HCT116 (cell line): Measurements from ENCODE around the gene DPF3. TPM values are rescaled to one million over a fixed set of nuclear protein-coding genes. Genes with fewer than 3 reads are reported as not detected.

Experiments used
- ATAC-seq: fragments of 200-7000 bp; cut with Tn5 transposase; 2 replicates; pipeline ENCODE4 v1.9.1; 2020; ENCODE audit warnings: mild to moderate bottlenecking, moderate library complexity
- BruUV-seq: library from RNA; stranded (reverse); fragments of 400-500 nt; replicated peaks from 2 replicates; lab custom pipeline; 2021; lab: Mats Ljungman, UMichigan
- CTCF ChIA-PET: fragments of 300-600 bp; sonication (Branson Sonifier 250); formaldehyde crosslinking; loops from one replicate; lab custom pipeline; 2021; ENCODE audit warnings: antibody characterized with exemption; lab: Charles Lee
- POLR2A ChIA-PET: fragments of 300-600, 350-600 bp; sonication (Branson Sonifier 250); formaldehyde crosslinking; loops from one replicate; lab custom pipeline; 2021; ENCODE audit warnings: antibody characterized with exemption; lab: Charles Lee
- RAD21 ChIA-PET, 2 experiments: fragments of 300-600 bp; sonication (Branson Sonifier 250); formaldehyde crosslinking; loops; one replicate each; lab custom pipeline; 2023; ENCODE audit warnings: low total read pairs in 2 of 2; ENCODE audit not compliant: uncharacterized antibody in 2 of 2, unreplicated experiment in 2 of 2, low non-redundant PET in 1 of 2; lab: Charles Lee
- DNase-seq: peaks from one replicate; pipeline ENCODE4 v3.0.0-alpha.2; 2010; ENCODE audit warnings: low read depth, low spot score
- H2AFZ ChIP-seq: fragments of 200-600 bp; shearing (Covaris generic), sonication (generic); 2 replicates; pipeline ENCODE4 v1.6.1; 2017; ENCODE audit warnings: low read depth, mixed run types, mixed read lengths, antibody characterized with exemption, low read length; ENCODE audit not compliant: poor library complexity, severe bottlenecking
- H3K27ac ChIP-seq: 2 replicates; pipeline ENCODE4 v1.5.1; 2012; ENCODE audit warnings: low read depth, low read length
- H3K27me3 ChIP-seq: fragments of 200-600 bp; sonication (generic); 2 replicates; pipeline ENCODE4 v1.6.1; 2016; ENCODE audit warnings: mixed run types, low read length, mixed read lengths; ENCODE audit not compliant: insufficient read depth
- H3K36me3 ChIP-seq, 2 experiments: fragments of 200-500 bp in 1 of 2; fragments of 200-600 bp in 1 of 2; sonication (Bioruptor generic) in 1 of 2; sonication (generic) in 1 of 2; 2 replicates each; pipeline versions ENCODE4 v1.5.1 to v1.6.1; 2014 to 2016; ENCODE audit warnings: low read length in 2 of 2, inconsistent platforms in 1 of 2, mixed read lengths in 1 of 2, mixed run types in 1 of 2; ENCODE audit not compliant: insufficient read depth in 2 of 2, control insufficient read depth in 1 of 2
- H3K4me1 ChIP-seq, 2 experiments: fragments of 200-600 bp in 1 of 2; sonication (generic) in 1 of 2; 2 replicates each; pipeline versions ENCODE4 v1.5.1 to v1.6.1; 2012 to 2017; ENCODE audit warnings: low read length in 2 of 2, inconsistent platforms in 1 of 2, mild to moderate bottlenecking in 1 of 2, mixed read lengths in 1 of 2, mixed run types in 1 of 2, moderate library complexity in 1 of 2; ENCODE audit not compliant: insufficient read depth in 2 of 2, control insufficient read depth in 1 of 2
- H3K4me2 ChIP-seq: fragments of 200-600 bp; sonication (generic); 2 replicates; pipeline ENCODE4 v1.6.1; 2017; ENCODE audit warnings: mixed run types, low read length, mixed read lengths
- H3K4me3 ChIP-seq, 2 experiments: fragments of 200-600 bp in 1 of 2; sonication (generic) in 1 of 2; replicated peaks in 1 of 2; 2 replicates each; pipeline ENCODE4 v1.5.1; 2011 to 2016; ENCODE audit warnings: low read length in 2 of 2, control low read depth in 1 of 2, low read depth in 1 of 2, mild to moderate bottlenecking in 1 of 2, mixed read lengths in 1 of 2, mixed run types in 1 of 2
- H3K79me2 ChIP-seq: fragments of 200-600 bp; sonication (generic); 2 replicates; pipeline ENCODE4 v1.6.1; 2017; ENCODE audit warnings: mild to moderate bottlenecking, mixed run types, low read length, moderate library complexity, mixed read lengths; ENCODE audit not compliant: insufficient read depth
- H3K9ac ChIP-seq: fragments of 200-600 bp; sonication (generic); 2 replicates; pipeline ENCODE4 v1.6.1; 2016; ENCODE audit warnings: low read length, mixed read lengths
- H3K9me2 ChIP-seq: fragments of 200-600 bp; sonication (generic), shearing (Covaris generic); 2 replicates; pipeline ENCODE4 v1.6.1; 2017; ENCODE audit warnings: mixed run types, mild to moderate bottlenecking, moderate library complexity; ENCODE audit not compliant: insufficient read depth
- H3K9me3 ChIP-seq, 2 experiments: fragments of 200-500 bp in 1 of 2; fragments of 200-600 bp in 1 of 2; sonication (Bioruptor generic) in 1 of 2; sonication (generic) in 1 of 2; 2 replicates each; pipeline ENCODE4 v1.6.1; 2014 to 2017; ENCODE audit warnings: low read length in 2 of 2, mixed read lengths in 2 of 2, inconsistent platforms in 1 of 2, low read depth in 1 of 2, mild to moderate bottlenecking in 1 of 2, mixed run types in 1 of 2, moderate library complexity in 1 of 2; ENCODE audit not compliant: control insufficient read depth in 1 of 2, insufficient read depth in 1 of 2
- H4K20me1 ChIP-seq: fragments of 200-600 bp; sonication (generic), shearing (Covaris generic); 2 replicates; pipeline ENCODE4 v1.6.1; 2017; ENCODE audit warnings: mixed run types, mild to moderate bottlenecking, moderate library complexity; ENCODE audit not compliant: insufficient read depth
- CBX3 ChIP-seq: IDR thresholded peaks from 2 replicates; pipeline ENCODE4 v1.6.1; 2012; ENCODE audit warnings: low read depth
- CEBPB ChIP-seq: IDR thresholded peaks from 2 replicates; pipeline ENCODE4 v1.6.1; 2012; ENCODE audit warnings: low read depth
- ELF1 ChIP-seq: IDR thresholded peaks from 2 replicates; pipeline ENCODE4 v1.6.1; 2012; ENCODE audit warnings: low read depth, borderline replicate concordance
- EZH2 ChIP-seq: fragments of 200-600 bp; sonication (generic); IDR thresholded peaks from 2 replicates; pipeline ENCODE4 v1.6.1; 2017; ENCODE audit warnings: antibody characterized with exemption, mixed run types
- EZH2phosphoT487 ChIP-seq: fragments of 200-600 bp; IDR thresholded peaks from 2 replicates; pipeline ENCODE4 v1.6.1; 2018; ENCODE audit warnings: antibody characterized with exemption, borderline replicate concordance
- FOSL1 ChIP-seq: IDR thresholded peaks from 2 replicates; pipeline ENCODE4 v1.6.1; 2012; ENCODE audit warnings: low read depth
- POLR2AphosphoS5 ChIP-seq: IDR thresholded peaks from 2 replicates; pipeline ENCODE4 v1.6.1; 2011; ENCODE audit warnings: mild to moderate bottlenecking, low read depth, low read length, moderate library complexity
- RAD21 ChIP-seq: IDR thresholded peaks from 2 replicates; pipeline ENCODE4 v1.6.1; 2012; ENCODE audit warnings: low read depth, mild to moderate bottlenecking
- SP1 ChIP-seq: IDR thresholded peaks from 2 replicates; pipeline ENCODE4 v1.6.1; 2012; ENCODE audit warnings: low read depth
- SRF ChIP-seq: IDR thresholded peaks from 2 replicates; pipeline ENCODE4 v1.6.1; 2012; ENCODE audit warnings: low read depth
- TCF7L2 ChIP-seq: IDR thresholded peaks from 2 replicates; pipeline ENCODE4 v1.7.0; 2011; ENCODE audit warnings: borderline replicate concordance, inconsistent platforms; ENCODE audit not compliant: insufficient read depth, insufficient read length; ENCODE audit errors: extremely low read depth
- ZFX ChIP-seq: fragments of 450-650 bp; IDR thresholded peaks from 2 replicates; pipeline ENCODE4 v1.6.1; 2017
- ZNF274 ChIP-seq: fragments of 200-500 bp; sonication (Bioruptor generic); IDR thresholded peaks from 2 replicates; pipeline ENCODE4 v1.6.1; 2014; ENCODE audit warnings: mild to moderate bottlenecking, low read depth, low read length, inconsistent platforms
- intact Hi-C: fragments of 100-400 bp; cut with micrococcal nuclease; formaldehyde crosslinking; loops from 2 replicates; pipeline ENCODE4 v1.10.0; 2022
- total RNA-seq: library from RNA; stranded (reverse); gene quantifications from one replicate; pipeline ENCODE4 v1.2.1, GENCODE V29; 2021; ENCODE audit not compliant: unreplicated experiment
- TF ChIP-seq, protein P1 (sequence below), 3 experiments: fragments of 200-600 bp in 1 of 3; sonication (generic) in 1 of 3; IDR thresholded peaks in 2 of 3; conservative IDR thresholded peaks in 1 of 3; 2 replicates each; pipeline ENCODE4 v1.5.1; 2012 to 2017; ENCODE audit warnings: low read depth in 2 of 3, low read length in 2 of 3, antibody characterized with exemption in 1 of 3, borderline replicate concordance in 1 of 3, control low read depth in 1 of 3, mild to moderate bottlenecking in 1 of 3, mixed read lengths in 1 of 3, mixed run types in 1 of 3, moderate library complexity in 1 of 3; ENCODE audit not compliant: insufficient read depth in 1 of 3
- TF ChIP-seq, protein P2 (sequence below): IDR thresholded peaks from 2 replicates; pipeline ENCODE4 v1.6.1; 2012

Gene DPF3
- total RNA-seq, 1 experiment from 2014 or later, result 0.27 TPM

DNA sequence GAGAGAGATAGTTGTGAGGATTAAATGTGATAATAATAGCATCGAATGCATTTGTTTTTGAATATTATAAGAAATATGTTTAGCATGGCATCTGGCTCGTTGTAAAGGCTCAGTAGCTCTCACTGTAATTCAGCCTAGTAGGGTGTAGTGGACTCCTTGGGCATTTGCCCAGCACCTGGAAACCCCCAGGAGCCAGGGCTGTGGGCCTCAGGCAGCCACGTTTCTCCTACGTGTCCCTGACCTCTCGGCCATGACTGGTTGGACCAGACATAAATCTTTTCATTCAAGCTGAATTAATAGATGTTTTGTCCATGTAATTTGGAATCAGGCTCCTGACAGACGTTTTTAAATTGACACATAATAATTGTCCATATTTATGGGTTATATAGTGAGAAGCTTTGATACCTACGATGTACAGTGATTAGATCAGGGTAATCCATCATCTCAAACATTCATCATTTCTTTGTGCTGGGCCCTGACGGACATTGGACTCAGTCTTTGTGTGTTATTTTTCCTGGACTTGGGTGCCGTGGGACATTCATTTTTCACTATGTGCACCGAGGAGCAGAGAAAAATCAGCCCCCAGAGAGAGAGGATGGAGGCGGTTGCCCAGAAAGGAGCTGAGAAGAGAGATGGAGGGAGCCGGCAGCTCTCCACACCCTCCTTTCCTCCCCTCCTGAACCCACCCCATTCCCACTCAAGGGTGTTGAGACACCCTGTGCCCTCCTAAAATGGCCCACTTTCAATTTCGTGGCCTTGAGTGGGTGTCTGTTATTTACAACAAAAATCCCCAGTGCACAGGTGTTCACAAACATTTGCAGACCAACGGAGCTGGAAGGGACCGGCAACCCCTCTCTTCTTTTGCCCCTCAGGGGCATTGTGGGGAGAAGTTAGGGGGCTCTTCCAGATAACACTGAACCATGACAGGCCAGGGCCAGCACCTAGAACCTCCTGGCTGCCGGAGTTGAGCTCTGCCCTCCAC is 296.4 kb downstream of the DPF3 start (continued):
- TF ChIP-seq, protein P1, sequence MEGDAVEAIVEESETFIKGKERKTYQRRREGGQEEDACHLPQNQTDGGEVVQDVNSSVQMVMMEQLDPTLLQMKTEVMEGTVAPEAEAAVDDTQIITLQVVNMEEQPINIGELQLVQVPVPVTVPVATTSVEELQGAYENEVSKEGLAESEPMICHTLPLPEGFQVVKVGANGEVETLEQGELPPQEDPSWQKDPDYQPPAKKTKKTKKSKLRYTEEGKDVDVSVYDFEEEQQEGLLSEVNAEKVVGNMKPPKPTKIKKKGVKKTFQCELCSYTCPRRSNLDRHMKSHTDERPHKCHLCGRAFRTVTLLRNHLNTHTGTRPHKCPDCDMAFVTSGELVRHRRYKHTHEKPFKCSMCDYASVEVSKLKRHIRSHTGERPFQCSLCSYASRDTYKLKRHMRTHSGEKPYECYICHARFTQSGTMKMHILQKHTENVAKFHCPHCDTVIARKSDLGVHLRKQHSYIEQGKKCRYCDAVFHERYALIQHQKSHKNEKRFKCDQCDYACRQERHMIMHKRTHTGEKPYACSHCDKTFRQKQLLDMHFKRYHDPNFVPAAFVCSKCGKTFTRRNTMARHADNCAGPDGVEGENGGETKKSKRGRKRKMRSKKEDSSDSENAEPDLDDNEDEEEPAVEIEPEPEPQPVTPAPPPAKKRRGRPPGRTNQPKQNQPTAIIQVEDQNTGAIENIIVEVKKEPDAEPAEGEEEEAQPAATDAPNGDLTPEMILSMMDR (IDR thresholded peaks at IDR 0.05 in 2 of 3, conservative IDR thresholded peaks at IDR 0.05 in 1 of 3; ENCODE audit: borderline replicate concordance in 1 of 3, insufficient read depth in 1 of 3, low read depth in 2 of 3, low read length in 2 of 3), result no peak
- TF ChIP-seq EZH2 (no peak), ZFX (no peak), SRF (no peak), FOSL1 (no peak), ELF1 (no peak), CBX3 (no peak), CEBPB (no peak), POLR2AphosphoS5 (no peak)
- TF ChIP-seq, protein P2, sequence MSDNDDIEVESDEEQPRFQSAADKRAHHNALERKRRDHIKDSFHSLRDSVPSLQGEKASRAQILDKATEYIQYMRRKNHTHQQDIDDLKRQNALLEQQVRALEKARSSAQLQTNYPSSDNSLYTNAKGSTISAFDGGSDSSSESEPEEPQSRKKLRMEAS, result no peak
- TF ChIP-seq, all 23 proteins: peak for 0

DNA sequence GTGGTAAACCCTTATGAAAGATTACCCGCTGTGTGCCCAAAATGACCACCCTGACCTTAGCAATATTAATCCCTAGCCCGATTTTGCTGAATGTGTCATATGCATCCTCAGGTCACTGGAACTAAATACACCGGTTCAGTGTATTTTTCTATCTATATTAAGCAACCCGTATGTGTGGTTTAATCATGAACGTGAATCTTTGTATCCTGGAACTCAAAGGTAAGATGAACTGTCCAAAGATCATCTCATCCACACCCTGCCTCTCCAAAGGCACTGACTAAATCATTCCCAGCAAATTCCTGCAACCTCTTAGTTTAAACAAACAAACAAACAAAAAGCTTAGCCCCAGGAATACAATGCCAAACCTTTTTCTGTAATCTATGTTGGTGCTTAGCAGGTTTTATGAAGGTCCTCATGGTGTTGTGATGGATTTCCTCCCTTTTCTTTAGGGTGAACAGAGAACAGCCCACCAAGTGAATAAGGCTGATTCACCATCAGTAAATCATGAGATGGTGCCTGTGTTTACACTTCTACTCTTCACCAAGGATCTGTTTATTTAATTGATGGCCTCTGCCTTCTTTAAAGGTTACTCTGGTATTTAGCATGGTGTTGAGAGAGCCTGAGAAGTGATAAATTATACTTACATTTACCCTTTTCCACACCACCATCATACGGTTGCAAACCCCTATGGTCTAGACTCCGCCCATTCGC is 298.6 kb downstream of the DPF3 start:
- intact Hi-C loops, result no loop called here
- H3K4me1 ChIP-seq, result no peaks in the 10 kb centered on the region
- CTCF ChIA-PET, result no interaction called here
- no peak for ATAC-seq
- no peaks in the 10 kb centered on the region for H3K79me2 ChIP-seq
- H3K27me3 ChIP-seq, result peaks cover 9% of the 10 kb centered on the region; the same call in 1 of the 2 replicates
- H3K4me2 ChIP-seq, result no peak overlapping the region
- RAD21 ChIA-PET, result no interaction called here
- H4K20me1 ChIP-seq, result no peaks in the 10 kb centered on the region
- no peaks in the 10 kb centered on the region for H3K9me2 ChIP-seq
- no TSS peak for BruUV-seq
- TF ChIP-seq SRF (no peak), CBX3 (no peak), SP1 (no peak), ELF1 (no peak), TCF7L2 (no peak), RAD21 (no peak), FOSL1 (no peak), ZNF274 (no peak), EZH2phosphoT487 (no peak)
- TF ChIP-seq, protein P1 (IDR thresholded peaks at IDR 0.05 in 2 of 3, conservative IDR thresholded peaks at IDR 0.05 in 1 of 3; ENCODE audit: borderline replicate concordance in 1 of 3, insufficient read depth in 1 of 3, low read depth in 2 of 3, low read length in 2 of 3), result no peak
- no peak overlapping the region for H2AFZ ChIP-seq
- POLR2A ChIA-PET, result no interaction called here
- no peak for DNase-seq
- no peaks in the 10 kb centered on the region for H3K36me3 ChIP-seq
- H3K4me3 ChIP-seq, result no peak overlapping the region
- H3K9ac ChIP-seq, result no peak overlapping the region
- H3K9me3 ChIP-seq, result no peaks in the 10 kb centered on the region
- no peak overlapping the region for H3K27ac ChIP-seq
